ENCODE data around the gene MAP2K5. TPM values are rescaled to one million over a fixed set of nuclear protein-coding genes. Genes with fewer than 3 reads are reported as not detected.

The MAP2K5 gene
- total and polyA plus RNA-seq, 9 of the 15 experiments (the other 6 are each of a cell fraction or from before 2014, with no cell fraction given), result 0.41 to 16.5 (median 7.5) TPM

DNA sequence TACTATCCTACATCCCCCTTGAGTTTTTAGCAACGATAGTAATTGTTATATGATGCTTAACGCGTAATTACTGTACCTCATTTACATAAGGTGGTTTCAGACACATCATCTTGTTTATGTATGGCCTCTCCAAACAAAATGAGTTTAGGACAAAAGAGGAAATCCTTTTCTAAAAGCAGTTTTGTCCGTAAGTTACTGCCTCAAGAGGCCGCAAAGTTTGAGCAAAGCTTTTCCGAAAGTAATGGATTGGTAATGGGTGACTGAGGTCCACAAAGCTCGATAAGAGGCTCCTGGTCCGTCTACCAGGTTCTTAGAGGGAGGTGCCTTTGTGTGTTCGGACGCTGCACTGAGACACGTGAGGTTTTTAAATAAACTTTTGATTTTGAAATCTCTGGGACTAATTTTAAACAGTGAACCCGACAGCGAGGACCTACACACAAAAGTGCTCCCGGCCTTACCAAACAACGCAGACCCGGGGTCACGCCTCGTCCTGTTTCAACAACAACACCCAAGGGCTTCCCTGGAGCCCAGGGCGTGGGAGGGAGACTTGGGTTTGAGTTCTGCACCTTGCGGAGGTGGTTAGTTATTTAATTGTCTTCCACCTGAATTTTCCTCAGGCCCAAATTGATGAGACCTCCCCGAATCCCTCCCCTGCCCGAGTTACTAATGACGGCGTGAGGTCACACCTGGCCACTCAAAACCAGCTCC lies 22.0 kb upstream of the MAP2K5 start (continued):
- TF ChIP-seq ZNF124 (CRISPR knock-in tag; IDR thresholded peaks at IDR 0.05) (no peak), MED1 (CRISPR knock-in tag; IDR thresholded peaks at IDR 0.05; ENCODE audit: borderline replicate concordance) (no peak), MEF2D (tag; conservative IDR thresholded peaks at IDR 0.05; ENCODE audit: low read depth) (no peak), POLR2AphosphoS5 (IDR thresholded peaks at IDR 0.05; ENCODE audit: control insufficient read depth, insufficient read depth, low read depth, low read length) (0 out of 2 replicates have a peak, but pooled peaks have one; percentile 4), GATAD2B (IDR thresholded peaks at IDR 0.05; ENCODE audit: borderline replicate concordance) (no peak), XRCC4 (IDR thresholded peaks at IDR 0.05; ENCODE audit: extremely low read depth, insufficient read depth, insufficient read length) (no peak), E2F3 (CRISPR knock-in tag; IDR thresholded peaks at IDR 0.05) (no peak), ASH1L (IDR thresholded peaks at IDR 0.05; ENCODE audit: borderline replicate concordance, low read depth, partially characterized antibody) (no peak), BCL6 (CRISPR knock-in tag; IDR thresholded peaks at IDR 0.05) (no peak), TCFL5 (CRISPR knock-in tag; conservative IDR thresholded peaks at IDR 0.05) (no peak), NR2F6 (CRISPR knock-in tag; IDR thresholded peaks at IDR 0.05) (no peak), BCOR (IDR thresholded peaks at IDR 0.05) (0 out of 2 replicates have a peak, but pooled peaks have one; percentile 43), MTA2 (IDR thresholded peaks at IDR 0.05; ENCODE audit: low read depth) (no peak), CC2D1A (IDR thresholded peaks at IDR 0.05) (no peak), PHF8 (IDR thresholded peaks at IDR 0.05; ENCODE audit: borderline replicate concordance, low read length) (no peak)
- TF ChIP-seq, protein P1, sequence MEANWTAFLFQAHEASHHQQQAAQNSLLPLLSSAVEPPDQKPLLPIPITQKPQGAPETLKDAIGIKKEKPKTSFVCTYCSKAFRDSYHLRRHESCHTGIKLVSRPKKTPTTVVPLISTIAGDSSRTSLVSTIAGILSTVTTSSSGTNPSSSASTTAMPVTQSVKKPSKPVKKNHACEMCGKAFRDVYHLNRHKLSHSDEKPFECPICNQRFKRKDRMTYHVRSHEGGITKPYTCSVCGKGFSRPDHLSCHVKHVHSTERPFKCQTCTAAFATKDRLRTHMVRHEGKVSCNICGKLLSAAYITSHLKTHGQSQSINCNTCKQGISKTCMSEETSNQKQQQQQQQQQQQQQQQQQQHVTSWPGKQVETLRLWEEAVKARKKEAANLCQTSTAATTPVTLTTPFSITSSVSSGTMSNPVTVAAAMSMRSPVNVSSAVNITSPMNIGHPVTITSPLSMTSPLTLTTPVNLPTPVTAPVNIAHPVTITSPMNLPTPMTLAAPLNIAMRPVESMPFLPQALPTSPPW (CRISPR knock-in tag; IDR thresholded peaks at IDR 0.05), result no peak
- TF ChIP-seq, protein P2, sequence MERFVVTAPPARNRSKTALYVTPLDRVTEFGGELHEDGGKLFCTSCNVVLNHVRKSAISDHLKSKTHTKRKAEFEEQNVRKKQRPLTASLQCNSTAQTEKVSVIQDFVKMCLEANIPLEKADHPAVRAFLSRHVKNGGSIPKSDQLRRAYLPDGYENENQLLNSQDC (CRISPR knock-in tag; IDR thresholded peaks at IDR 0.05), result no peak
- TF ChIP-seq, protein P3, sequence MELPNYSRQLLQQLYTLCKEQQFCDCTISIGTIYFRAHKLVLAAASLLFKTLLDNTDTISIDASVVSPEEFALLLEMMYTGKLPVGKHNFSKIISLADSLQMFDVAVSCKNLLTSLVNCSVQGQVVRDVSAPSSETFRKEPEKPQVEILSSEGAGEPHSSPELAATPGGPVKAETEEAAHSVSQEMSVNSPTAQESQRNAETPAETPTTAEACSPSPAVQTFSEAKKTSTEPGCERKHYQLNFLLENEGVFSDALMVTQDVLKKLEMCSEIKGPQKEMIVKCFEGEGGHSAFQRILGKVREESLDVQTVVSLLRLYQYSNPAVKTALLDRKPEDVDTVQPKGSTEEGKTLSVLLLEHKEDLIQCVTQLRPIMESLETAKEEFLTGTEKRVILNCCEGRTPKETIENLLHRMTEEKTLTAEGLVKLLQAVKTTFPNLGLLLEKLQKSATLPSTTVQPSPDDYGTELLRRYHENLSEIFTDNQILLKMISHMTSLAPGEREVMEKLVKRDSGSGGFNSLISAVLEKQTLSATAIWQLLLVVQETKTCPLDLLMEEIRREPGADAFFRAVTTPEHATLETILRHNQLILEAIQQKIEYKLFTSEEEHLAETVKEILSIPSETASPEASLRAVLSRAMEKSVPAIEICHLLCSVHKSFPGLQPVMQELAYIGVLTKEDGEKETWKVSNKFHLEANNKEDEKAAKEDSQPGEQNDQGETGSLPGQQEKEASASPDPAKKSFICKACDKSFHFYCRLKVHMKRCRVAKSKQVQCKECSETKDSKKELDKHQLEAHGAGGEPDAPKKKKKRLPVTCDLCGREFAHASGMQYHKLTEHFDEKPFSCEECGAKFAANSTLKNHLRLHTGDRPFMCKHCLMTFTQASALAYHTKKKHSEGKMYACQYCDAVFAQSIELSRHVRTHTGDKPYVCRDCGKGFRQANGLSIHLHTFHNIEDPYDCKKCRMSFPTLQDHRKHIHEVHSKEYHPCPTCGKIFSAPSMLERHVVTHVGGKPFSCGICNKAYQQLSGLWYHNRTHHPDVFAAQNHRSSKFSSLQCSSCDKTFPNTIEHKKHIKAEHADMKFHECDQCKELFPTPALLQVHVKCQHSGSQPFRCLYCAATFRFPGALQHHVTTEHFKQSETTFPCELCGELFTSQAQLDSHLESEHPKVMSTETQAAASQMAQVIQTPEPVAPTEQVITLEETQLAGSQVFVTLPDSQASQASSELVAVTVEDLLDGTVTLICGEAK (IDR thresholded peaks at IDR 0.05), result peak; percentile 26; the same call in 1 of the 2 replicates
- TF ChIP-seq, protein P3 (CRISPR knock-in tag; IDR thresholded peaks at IDR 0.05), result no peak
